ENCODE measurements around the gene CDPF1. TPM values are rescaled to one million over a fixed set of nuclear protein-coding genes. Genes with fewer than 3 reads are reported as not detected.

Gene CDPF1
- total and polyA plus RNA-seq, 2 of the 13 experiments (the other 11 are each of a cell fraction or from before 2014, with no cell fraction given), result 5.2 to 8.1 TPM

GRCh38 chr22:46296257-46297150 is 46.4 kb upstream of the CDPF1 start, which contains the start of gene GTSE1 (continued):
- TF ChIP-seq KLF6 (CRISPR knock-in tag; IDR thresholded peaks at IDR 0.05) (no peak), NAIF1 (CRISPR knock-in tag; IDR thresholded peaks at IDR 0.05; ENCODE audit: borderline replicate concordance) (no peak), CAMTA2 (CRISPR knock-in tag; IDR thresholded peaks at IDR 0.05; ENCODE audit: borderline replicate concordance) (peak; percentile 23; the same call in 1 of the 2 replicates), NFIC (IDR thresholded peaks at IDR 0.05; ENCODE audit: low read length) (no peak), PAF1 (CRISPR knock-in tag; IDR thresholded peaks at IDR 0.05) (no peak), NR2F2 (IDR thresholded peaks at IDR 0.05; ENCODE audit: borderline replicate concordance, low read depth) (no peak; the same call in 1 of the 2 replicates), MTA1 (CRISPR knock-in tag; IDR thresholded peaks at IDR 0.05; ENCODE audit: borderline replicate concordance) (no peak), ZNF660 (CRISPR knock-in tag; IDR thresholded peaks at IDR 0.05; ENCODE audit: borderline replicate concordance, low read depth) (no peak), CCDC6 (CRISPR knock-in tag; IDR thresholded peaks at IDR 0.05) (peak; percentile 100), ZNF317 (CRISPR knock-in tag; IDR thresholded peaks at IDR 0.05) (peak; percentile 52; the same call in 1 of the 2 replicates), CBX5 (CRISPR knock-in tag; IDR thresholded peaks at IDR 0.05; ENCODE audit: borderline replicate concordance) (no peak; the same call in 1 of the 2 replicates), HDAC1 (CRISPR knock-in tag; IDR thresholded peaks at IDR 0.05) (peak; percentile 99), FOXA1 (IDR thresholded peaks at IDR 0.05) (no peak), FOXA1 (CRISPR knock-in tag; IDR thresholded peaks at IDR 0.05) (0 out of 2 replicates have a peak, but pooled peaks have one; percentile 21), RNF2 (conservative IDR thresholded peaks at IDR 0.05; ENCODE audit: low read depth) (no peak), SP140L (CRISPR knock-in tag; IDR thresholded peaks at IDR 0.05; ENCODE audit: borderline replicate concordance) (no peak), PPARG (CRISPR knock-in tag; conservative IDR thresholded peaks at IDR 0.05) (peak; percentile 15; the same call in 1 of the 2 replicates), ZNF792 (CRISPR knock-in tag; IDR thresholded peaks at IDR 0.05) (no peak), MBD4 (IDR thresholded peaks at IDR 0.05; ENCODE audit: borderline replicate concordance, low read length) (no peak), ZNF460 (CRISPR knock-in tag; IDR thresholded peaks at IDR 0.05; ENCODE audit: borderline replicate concordance) (no peak), ZNF674 (CRISPR knock-in tag; IDR thresholded peaks at IDR 0.05; ENCODE audit: low read depth) (no peak)
- TF ChIP-seq, protein P1, sequence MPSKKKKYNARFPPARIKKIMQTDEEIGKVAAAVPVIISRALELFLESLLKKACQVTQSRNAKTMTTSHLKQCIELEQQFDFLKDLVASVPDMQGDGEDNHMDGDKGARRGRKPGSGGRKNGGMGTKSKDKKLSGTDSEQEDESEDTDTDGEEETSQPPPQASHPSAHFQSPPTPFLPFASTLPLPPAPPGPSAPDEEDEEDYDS (CRISPR knock-in tag; IDR thresholded peaks at IDR 0.05), result no peak; the same call in 1 of the 2 replicates
- TF ChIP-seq, protein P2, sequence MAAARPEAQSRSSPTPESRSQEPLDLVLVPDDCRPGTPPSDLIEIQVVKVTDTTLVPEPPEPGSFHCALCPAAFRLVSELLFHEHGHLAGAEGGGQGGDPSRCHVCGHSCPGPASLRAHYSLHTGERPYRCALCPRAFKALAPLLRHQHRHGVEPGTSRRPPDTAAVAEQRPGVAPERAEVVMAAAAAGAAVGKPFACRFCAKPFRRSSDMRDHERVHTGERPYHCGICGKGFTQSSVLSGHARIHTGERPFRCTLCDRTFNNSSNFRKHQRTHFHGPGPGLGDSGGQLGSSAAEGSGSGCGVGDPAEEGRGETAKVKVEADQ (CRISPR knock-in tag; IDR thresholded peaks at IDR 0.05; ENCODE audit: borderline replicate concordance), result peak; percentile 59; the same call in 1 of the 2 replicates
- TF ChIP-seq, protein P3, sequence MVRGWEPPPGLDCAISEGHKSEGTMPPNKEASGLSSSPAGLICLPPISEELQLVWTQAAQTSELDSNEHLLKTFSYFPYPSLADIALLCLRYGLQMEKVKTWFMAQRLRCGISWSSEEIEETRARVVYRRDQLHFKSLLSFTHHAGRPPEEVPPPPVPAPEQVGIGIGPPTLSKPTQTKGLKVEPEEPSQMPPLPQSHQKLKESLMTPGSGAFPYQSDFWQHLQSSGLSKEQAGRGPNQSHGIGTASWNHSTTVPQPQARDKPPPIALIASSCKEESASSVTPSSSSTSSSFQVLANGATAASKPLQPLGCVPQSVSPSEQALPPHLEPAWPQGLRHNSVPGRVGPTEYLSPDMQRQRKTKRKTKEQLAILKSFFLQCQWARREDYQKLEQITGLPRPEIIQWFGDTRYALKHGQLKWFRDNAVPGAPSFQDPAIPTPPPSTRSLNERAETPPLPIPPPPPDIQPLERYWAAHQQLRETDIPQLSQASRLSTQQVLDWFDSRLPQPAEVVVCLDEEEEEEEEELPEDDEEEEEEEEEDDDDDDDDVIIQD (CRISPR knock-in tag; IDR thresholded peaks at IDR 0.05; ENCODE audit: low read depth), result no peak
- TF ChIP-seq, protein P4, sequence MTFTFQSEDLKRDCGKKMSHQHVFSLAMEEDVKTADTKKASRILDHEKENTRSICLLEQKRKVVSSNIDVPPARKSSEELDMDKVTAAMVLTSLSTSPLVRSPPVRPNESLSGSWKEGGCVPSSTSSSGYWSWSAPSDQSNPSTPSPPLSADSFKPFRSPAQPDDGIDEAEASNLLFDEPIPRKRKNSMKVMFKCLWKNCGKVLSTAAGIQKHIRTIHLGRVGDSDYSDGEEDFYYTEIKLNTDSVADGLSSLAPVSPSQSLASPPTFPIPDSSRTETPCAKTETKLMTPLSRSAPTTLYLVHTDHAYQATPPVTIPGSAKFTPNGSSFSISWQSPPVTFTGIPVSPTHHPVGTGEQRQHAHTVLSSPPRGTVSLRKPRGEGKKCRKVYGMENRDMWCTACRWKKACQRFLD (CRISPR knock-in tag; IDR thresholded peaks at IDR 0.05; ENCODE audit: borderline replicate concordance), result no peak; the same call in 1 of the 2 replicates
- TF ChIP-seq, protein P5, sequence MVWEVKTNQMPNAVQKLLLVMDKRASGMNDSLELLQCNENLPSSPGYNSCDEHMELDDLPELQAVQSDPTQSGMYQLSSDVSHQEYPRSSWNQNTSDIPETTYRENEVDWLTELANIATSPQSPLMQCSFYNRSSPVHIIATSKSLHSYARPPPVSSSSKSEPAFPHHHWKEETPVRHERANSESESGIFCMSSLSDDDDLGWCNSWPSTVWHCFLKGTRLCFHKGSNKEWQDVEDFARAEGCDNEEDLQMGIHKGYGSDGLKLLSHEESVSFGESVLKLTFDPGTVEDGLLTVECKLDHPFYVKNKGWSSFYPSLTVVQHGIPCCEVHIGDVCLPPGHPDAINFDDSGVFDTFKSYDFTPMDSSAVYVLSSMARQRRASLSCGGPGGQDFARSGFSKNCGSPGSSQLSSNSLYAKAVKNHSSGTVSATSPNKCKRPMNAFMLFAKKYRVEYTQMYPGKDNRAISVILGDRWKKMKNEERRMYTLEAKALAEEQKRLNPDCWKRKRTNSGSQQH (CRISPR knock-in tag; IDR thresholded peaks at IDR 0.05; ENCODE audit: low read depth), result peak; percentile 78; the same call in 1 of the 2 replicates

All from HepG2 (cell line).